GM08714 (cell line): Measurements from ENCODE around the gene PSMD5.
A peak's percentile ranks its signal among the peaks of the same experiment; 100 is the strongest.

Experiments used
- H3K4me3 ChIP-seq: fragments of 200-500 bp; sonication (Bioruptor generic); 2 replicates; pipeline ENCODE4 v1.5.1; 2014; ENCODE audit warnings: mild to moderate bottlenecking, low read length, inconsistent platforms
- ZNF274 ChIP-seq: IDR thresholded peaks from 2 replicates; pipeline ENCODE4 v1.6.1; 2012; ENCODE audit warnings: mild to moderate bottlenecking, low read depth, low read length

The PSMD5 gene

GRCh38 chr9:120878188-120879130, 35.7 kb upstream of the PSMD5 start:
- H3K4me3 ChIP-seq: peak overlapping the region; percentile 95; the same call in 1 of the 2 replicates

GRCh38 chr9:120877276-120878034, 34.7 kb upstream of the PSMD5 start:
- peak overlapping the region; percentile 95 for H3K4me3 ChIP-seq
- no peak for TF ChIP-seq ZNF274

More at GRCh38 chr9:120878188-120879130, 35.7 kb upstream of the PSMD5 start:
- TF ChIP-seq ZNF274: no peak

GRCh38 chr9:120876842-120877240, 34.1 kb upstream of the PSMD5 start, which contains the start of gene PHF19:
Gene PHF19, minus strand, starts transcription at chr9:120877188. Its CDS starts 2,447 bp downstream, at chr9:120874741.
- no peak for TF ChIP-seq ZNF274

GRCh38 chr9:120875954-120876841, 33.5 kb upstream of the PSMD5 start:
- TF ChIP-seq ZNF274: no peak
- peak overlapping the region; percentile 85 for H3K4me3 ChIP-seq

More at GRCh38 chr9:120876842-120877240, 34.1 kb upstream of the PSMD5 start, which contains the start of gene PHF19:
- peak within 1 kb of the TSS; percentile 95 for H3K4me3 ChIP-seq

- no peak for TF ChIP-seq ZNF274
- peak overlapping the region; percentile 85 for H3K4me3 ChIP-seq
These were observed 32.9 kb upstream of the PSMD5 start for GRCh38 chr9:120875643-120875953.

GRCh38 chr9:120875195-120875565, 32.5 kb upstream of the PSMD5 start:
- TF ChIP-seq ZNF274: no peak

DNA sequence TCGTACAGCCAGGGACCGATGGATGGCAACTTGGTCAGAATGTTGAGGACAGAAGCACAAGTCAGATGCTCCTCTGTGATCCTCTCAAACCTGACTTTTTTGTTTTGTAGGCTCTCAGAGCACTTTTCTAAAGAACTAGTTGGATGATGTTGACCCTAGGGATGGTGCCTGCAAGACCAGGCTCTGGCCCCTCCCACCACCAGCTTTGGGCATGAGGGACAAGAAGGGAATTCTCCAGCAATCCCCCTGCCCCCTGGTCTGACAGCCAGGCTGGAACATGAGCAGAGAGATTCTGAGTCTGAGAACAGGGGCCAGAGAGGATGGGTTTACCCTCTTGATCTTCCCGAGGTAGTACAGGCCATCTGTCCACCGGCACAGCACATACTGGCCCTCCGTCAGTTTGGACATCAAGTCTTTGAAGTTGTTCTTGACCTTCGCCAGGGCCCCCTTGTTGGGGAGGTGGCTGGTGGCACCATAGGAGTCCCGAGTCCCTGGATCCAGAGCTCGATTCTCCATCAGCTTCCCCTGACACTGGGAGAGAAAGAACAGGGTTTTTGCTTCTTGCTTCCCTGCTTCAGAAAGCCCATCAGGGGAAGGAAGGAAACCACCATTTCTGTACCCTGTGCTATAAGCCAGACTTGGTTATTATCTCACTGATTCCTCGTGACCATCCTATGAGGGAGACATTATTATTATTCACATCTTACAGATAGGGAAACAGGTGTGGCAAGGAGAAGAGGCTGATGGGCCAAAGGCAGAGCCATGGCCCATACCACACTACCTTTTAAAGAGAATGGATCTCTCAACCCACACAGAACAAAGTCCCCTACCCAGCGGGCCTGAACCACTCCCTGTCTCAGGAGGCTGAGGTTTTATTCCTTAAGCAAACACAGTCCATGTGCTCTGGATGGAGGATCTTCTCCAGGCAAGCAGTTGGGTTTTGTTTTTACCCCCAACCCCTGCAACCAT, 31.8 kb upstream of the PSMD5 start:
- no peak overlapping the region; the same call in 1 of the 2 replicates for H3K4me3 ChIP-seq
- TF ChIP-seq ZNF274: no peak

More at GRCh38 chr9:120875195-120875565, 32.5 kb upstream of the PSMD5 start:
- peak overlapping the region; percentile 85; the same call in 1 of the 2 replicates for H3K4me3 ChIP-seq

- no peak for TF ChIP-seq ZNF274
- H3K4me3 ChIP-seq: no peak overlapping the region
These were observed 30.8 kb upstream of the PSMD5 start for GRCh38 chr9:120873512-120873911.

DNA sequence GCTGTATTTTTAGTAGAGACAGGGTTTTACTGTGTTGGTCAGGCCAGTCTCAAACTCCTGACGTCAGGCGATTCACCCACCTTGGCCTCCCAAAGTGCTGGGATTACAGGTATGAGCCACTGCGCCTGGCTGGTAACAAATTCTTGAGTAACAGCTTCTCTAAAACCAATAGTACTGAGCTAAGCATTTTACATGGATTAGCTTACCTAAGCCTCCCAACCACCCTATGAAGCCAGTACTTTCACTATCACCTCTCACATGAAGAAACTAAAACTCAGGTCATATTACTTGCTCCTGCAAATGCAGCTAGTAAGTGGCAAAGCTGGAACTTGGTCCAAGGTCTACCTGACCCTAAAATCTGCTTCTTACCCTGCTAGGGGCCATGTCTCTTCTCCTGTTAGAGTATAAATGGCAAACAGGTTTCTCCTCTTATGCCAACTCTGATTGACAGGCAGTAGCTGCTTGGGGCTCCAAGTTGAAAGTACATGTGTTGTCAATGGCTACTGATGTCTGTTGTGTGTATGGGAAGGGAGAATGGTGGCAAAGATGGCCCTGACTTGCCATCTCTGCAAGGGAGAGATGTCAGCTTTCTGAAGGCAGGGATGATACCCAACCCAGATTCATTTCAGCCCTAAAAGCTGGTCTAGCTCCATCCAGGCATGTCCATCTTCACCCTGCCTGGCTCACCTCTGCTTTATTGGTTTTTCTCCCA, 30.2 kb upstream of the PSMD5 start:
- no peak for TF ChIP-seq ZNF274
- H3K4me3 ChIP-seq: no peak overlapping the region

GRCh38 chr9:120870206-120870605, 27.5 kb upstream of the PSMD5 start:
- TF ChIP-seq ZNF274: no peak
- H3K4me3 ChIP-seq: no peak overlapping the region

DNA sequence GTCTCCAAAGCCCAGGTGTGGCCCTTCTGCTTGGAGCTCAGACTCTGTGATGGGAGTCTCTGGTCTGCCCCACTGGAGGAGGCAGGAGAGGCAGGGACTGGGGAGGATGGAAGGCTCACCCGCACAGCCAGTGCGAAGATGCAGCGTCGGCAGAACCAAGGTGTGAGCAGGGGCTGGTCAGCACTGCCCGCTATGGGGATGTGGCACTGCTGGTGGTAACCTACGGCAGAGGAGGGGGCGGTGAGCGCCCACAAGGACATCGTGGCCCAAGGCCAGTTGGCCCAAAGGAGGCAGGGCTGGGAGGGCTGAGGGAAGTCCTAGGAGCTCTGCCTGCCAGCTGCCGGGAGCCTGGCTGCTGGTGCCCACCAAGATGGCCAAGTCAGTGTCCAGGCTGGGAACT, 27.0 kb upstream of the PSMD5 start:
- TF ChIP-seq ZNF274: no peak
- no peak overlapping the region; the same call in 1 of the 2 replicates for H3K4me3 ChIP-seq

DNA sequence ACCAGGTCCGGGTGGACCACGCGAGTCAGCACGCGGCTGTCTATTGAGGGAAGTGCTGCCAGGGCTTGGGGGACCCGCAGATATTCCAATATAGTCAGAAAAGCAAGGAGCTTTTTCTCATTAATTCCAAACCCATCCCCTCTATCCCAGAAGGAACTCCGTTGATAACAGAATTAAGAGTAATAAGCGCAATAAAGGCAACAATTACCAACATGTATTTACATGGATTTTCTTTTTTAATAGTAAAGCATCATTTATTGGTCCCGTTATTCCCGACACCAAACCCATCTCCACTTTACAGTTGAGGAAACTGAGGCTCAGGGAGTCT, 26.6 kb upstream of the PSMD5 start:
- peak overlapping the region; percentile 46; the same call in 1 of the 2 replicates for H3K4me3 ChIP-seq

More for the DNA sequence above, 26.6 kb upstream of the PSMD5 start:
- no peak for TF ChIP-seq ZNF274
